ENCODE measurements around the gene SIPA1L3. TPM values are rescaled to one million over a fixed set of nuclear protein-coding genes. Genes with fewer than 3 reads are reported as not detected.
A peak's percentile ranks its signal among the peaks of the same experiment; 100 is the strongest.

SIPA1L3 gene
- polyA plus RNA-seq, 4 donors, result 23.3 to 30.6 (median 23.9) TPM

DNA sequence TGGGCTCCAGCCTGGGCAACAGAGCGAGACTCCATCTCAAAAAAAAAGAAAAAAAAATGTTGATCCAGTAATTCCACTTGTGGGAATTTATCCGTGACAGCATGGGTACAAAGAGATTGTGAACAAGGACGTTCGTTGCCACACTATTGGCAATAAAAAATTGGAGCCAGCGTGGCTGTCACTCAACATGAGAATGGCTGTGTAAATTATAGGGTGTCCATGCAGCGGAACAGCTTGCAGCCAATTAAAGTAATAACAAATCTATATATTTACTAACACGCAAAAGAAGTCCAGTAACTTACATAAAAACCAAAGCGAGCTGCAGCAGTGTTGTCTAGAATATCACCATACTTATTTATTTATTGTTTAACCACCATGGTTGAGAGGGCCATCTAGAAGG is 297.7 kb downstream of the SIPA1L3 start:
- no peak for DNase-seq (ENCODE audit: low read depth in 4 of 4, low spot score in 3 of 4)

DNA sequence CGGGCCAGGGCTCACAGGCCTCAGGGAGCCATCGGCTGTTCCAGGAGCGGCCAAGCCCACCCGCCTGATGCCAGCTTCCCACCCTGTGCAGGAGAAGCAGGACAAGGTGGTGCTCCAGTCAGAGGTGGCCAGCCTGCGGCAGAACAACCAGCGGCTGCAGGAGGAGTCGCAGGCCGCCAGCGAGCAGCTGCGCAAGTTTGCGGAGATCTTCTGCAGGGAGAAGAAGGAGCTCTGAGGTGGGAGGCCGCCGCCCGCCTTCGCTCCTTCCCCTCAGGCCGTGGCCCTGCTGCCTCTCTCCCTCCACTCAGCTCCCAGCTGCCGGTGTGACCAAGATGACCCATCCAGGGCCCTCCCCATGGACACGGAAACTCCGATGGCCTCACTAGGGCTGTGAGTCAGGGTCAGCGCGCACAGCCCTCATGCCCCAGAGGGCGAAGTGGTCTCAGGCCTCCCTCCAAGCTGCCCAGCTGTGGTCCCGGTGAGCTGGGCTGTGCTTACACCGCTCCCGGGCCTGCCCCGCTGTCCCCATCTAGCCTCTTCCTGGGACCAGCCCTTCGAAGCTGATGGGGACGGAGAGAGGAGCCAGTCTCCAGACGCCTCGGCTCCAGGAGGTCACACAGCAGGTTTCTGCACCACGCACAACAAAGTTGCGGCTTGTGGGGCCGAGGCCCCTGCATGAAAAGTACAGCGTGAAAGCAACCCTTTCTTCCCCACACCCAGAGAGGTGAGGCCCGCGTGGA is 299.2 kb downstream of the SIPA1L3 start:
- DNase-seq (ENCODE audit: low read depth in 4 of 4, low spot score in 3 of 4), result no peak

DNA sequence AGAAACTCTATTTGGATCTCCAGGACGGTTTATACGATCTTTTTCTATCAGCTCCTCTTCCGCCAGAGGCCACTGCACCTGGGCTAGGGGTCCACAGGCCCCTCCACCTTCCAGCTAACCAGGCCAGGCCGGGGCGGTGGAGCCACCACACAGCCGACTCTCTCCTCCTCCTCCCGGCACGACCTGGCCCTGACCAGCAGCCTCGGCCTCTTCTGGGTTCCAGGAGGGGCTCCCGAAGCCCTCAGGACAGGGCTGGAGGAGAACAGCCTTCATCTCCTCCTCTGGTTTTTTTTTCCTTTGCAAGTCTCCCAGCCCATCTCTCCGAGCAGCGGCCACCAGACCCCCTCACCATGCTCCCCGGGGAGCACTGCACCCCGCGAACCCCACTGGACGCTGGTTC is 299.9 kb downstream of the SIPA1L3 start:
- no peak for DNase-seq (ENCODE audit: low read depth in 4 of 4, low spot score in 3 of 4)

GRCh38 chr19:38207543-38207942 is 300.5 kb downstream of the SIPA1L3 start:
- DNase-seq (ENCODE audit: low read depth in 4 of 4, low spot score in 3 of 4), result no peak

- DNase-seq (ENCODE audit: low read depth in 4 of 4, low spot score in 3 of 4), result no peak
These were observed 301.6 kb downstream of the SIPA1L3 start for GRCh38 chr19:38208571-38208970.

- DNase-seq (ENCODE audit: low read depth in 4 of 4, low spot score in 3 of 4), result no peak
These were observed 302.1 kb downstream of the SIPA1L3 start for GRCh38 chr19:38209152-38209551.

GRCh38 chr19:38209671-38210457 is 302.9 kb downstream of the SIPA1L3 start:
- peak in 1 of 4 donors; percentile 63 for DNase-seq (ENCODE audit: low read depth in 4 of 4, low spot score in 3 of 4)

GRCh38 chr19:38210458-38210987 is 303.5 kb downstream of the SIPA1L3 start:
- peak in 3 of 4 donors; percentile 74 to 75 (median 74) for DNase-seq (ENCODE audit: low read depth in 4 of 4, low spot score in 3 of 4)

- no peak for DNase-seq (ENCODE audit: low read depth in 4 of 4, low spot score in 3 of 4)
These were observed 304.2 kb downstream of the SIPA1L3 start for GRCh38 chr19:38211151-38211591.

DNA sequence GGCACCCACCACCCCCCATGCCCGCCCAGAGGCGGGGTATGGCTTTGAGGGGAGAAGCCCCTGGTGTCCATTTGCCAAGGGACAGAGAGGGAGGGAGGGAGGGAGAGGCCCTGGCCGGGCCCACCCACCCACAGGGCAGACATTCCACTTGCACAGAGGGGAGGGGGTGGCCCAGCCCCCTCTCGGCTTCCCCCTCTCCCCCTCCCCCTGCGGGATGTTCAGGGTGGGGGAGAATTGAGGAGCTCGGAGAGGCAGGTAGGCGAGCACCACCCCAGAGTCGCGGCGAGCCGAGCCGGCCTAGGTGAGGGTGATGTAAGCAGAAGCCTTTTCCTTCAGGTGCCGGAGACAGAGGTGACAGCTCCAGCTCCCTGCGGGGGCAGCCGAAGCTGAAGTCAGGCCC is 304.8 kb downstream of the SIPA1L3 start:
- no peak for DNase-seq (ENCODE audit: low read depth in 4 of 4, low spot score in 3 of 4)

DNA sequence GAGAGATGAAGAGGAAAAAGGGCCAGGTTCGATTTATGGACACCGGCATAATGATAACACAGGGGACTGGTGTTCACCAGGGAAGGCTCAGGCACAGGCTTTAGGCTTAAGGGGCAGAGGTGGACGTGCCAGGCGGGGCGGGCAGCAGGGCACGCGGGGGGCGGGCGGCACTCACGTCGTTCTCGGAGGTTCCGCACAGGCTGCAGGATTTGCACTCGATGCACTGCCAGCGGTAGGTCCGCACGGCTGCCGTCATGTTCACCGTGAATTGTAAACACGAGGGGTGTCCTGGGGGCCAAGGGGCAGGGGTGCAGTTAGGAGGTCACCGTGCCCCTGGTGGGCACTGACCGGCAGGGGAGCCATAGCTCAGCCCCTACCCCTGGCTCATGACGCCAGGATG is 306.5 kb downstream of the SIPA1L3 start:
- no peak for DNase-seq (ENCODE audit: low read depth in 4 of 4, low spot score in 3 of 4)

DNA sequence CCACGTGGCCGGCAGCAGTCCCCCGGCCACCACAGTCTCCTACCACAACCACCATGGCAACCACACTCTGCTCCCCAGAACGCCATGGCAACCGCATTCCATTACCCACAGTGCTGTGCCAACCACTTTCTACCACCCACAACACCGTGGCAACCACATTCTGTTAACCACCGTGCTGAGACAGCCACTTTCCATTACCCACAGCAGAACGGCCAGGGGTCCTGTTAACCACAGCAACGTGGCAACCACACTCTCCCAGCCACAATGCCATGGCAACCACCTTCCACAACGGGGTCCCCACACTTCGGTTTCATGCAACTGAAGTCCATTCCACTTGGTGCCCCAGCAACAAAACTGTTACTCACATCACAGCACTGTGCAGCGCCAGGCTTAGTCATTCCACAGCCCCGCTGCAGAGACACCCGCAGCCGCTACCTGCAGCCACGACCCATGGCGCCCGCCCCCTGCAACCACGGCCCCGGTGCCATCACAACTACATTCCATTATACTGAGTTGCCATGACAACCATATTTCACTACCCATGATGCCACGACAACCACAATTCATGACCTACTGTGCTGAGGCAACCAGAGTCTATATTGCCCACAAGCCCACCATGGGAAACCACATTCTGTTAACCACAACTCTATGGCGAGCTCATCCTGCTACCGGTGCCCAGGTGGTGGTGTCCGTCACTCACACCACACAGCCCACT is 307.1 kb downstream of the SIPA1L3 start:
- DNase-seq (ENCODE audit: low read depth in 4 of 4, low spot score in 3 of 4), result no peak

DNA sequence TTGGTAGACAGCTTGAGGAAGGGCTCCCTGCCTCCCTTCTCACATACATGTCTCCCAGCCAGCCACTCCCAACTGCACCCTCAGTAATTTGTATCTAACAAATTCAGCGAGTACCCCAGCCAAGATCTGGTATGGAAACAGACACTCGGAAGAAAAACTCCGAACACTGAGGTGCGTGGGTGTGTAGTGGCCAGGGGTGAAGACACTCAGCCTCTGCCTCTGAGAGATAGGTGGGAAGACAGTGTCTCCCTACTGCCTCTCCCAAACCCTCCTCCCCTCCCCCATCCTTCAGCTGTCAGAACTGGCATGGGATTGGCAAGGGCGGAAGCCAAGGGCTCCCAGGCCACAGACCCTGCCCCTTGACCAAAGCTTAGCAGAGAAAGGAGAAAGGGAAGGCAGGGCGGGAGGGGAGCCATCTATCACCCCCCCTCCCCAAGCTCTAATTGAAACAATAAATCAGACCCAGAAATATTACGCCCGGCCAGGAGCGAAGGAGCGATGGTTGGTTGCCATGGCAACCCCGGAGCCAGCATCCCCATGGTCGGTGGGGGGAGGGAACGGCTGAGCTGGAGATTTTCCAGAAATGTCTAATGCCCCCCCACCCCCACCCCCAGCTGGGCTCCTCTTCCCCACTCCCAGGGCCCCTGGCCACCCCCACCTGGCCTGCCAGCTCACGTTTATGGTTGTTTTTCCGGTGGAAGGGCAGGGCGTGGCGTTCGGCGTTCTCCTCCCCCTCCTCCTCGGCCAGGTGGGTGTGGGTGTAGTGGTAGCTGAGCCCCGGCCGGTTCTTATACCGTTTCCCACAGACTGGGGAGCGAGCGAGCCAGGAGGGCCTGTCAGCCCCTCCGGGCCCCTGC is 310.0 kb downstream of the SIPA1L3 start:
- no peak for DNase-seq (ENCODE audit: low read depth in 4 of 4, low spot score in 3 of 4)

- no peak for DNase-seq (ENCODE audit: low read depth in 4 of 4, low spot score in 3 of 4)
These were observed 311.2 kb downstream of the SIPA1L3 start for GRCh38 chr19:38218204-38218603.

- DNase-seq (ENCODE audit: low read depth in 4 of 4, low spot score in 3 of 4), result no peak
These were observed 312.2 kb downstream of the SIPA1L3 start for GRCh38 chr19:38219221-38219620.

DNA sequence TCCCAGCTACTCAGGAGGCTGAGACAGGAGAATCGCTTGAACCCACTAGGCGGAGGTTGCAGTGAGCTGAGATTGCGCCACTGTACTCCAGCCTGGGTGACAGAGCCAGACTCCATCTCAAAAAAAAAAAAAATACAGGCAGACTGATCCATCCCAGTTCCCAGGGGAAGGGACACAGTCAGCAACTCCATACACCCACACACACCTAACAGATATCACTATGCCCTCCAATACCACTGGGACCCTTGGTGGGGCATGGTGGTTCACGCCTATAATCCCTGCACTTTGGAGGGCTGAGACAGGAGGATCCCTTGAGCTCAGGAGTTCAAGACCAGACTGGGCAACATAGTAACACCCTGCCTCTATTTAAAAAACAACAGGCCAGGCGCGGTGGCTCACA is 314.4 kb downstream of the SIPA1L3 start:
- DNase-seq (ENCODE audit: low read depth in 4 of 4, low spot score in 3 of 4), result no peak

DNA sequence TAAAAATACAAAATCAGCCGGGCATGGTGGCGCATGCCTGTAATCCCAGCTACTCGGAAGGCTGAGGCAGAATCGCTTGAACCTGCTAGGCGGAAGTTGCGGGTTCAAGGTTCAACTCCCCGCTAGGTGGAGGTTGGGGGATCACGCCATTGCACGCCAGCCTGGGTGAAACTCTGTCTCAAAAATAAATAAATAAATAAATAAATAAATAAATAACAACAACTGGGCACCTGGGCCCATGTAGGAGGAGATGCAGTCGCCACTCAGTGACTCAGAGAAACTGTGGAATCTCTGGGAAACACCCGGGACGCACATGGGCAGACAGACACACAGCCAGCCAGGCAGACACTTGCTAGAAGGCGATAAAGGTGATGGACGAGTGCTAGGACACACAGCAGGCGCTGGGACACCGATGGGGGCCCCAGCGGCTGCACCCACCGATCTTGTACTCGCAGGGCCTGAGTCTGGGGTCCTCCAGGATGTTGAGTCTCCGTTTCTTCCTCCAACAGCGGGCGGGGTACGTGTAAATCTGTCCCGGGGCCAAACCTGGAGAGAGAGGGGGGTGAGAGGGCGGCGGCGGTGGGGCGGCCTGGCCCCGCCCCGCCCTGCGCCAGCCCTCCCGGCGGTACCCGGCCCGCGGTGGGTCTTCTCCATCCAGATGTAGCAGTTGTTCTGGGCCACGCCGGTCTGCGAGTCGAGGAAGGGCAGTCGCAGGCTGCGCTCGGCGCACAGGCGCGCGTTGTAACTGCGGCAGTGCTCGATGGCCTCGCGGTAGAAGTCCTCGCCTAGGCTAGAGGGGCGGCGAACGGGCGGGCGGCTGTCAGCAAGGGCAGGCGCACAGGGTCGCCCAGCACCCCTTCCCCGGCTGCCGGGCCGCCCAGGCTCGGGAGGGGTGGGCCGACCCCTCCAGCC is 315.2 kb downstream of the SIPA1L3 start:
- no peak for DNase-seq (ENCODE audit: low read depth in 4 of 4, low spot score in 3 of 4)

DNA sequence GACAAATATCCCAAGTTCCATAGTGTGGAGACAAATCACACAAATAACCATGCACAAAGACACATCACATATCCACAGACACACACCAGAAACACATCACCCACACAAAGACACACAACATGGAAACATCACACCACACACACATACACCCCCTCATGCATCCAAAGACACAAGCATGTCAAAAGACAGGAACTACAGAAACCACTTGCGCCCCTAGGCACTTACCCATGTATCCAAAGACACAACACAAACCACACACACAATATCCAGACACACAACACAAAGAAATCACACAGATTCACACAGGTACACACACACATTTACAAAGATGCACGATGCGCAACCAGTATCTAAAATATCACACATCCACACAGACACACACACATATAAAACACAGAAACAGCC is 316.1 kb downstream of the SIPA1L3 start:
- DNase-seq (ENCODE audit: low read depth in 4 of 4, low spot score in 3 of 4), result no peak

DNA sequence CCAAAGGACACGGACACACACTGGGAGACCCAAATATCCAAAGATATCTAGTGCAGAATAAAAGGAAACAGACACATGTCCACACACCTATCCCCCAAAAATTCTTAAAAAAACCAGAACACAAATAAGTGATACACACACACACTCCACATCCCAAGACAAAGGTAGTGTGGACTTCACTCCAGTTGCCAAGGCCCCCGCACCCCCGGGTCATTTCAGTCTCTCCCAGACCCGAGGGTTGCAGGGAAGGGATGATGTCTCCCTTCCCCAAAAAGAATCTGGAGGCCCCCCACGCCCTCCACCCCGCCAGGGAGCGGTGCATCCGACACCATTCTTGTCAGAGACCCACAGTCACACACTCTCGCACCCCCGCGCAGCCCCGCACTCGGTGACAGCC is 316.6 kb downstream of the SIPA1L3 start:
- no peak for DNase-seq (ENCODE audit: low read depth in 4 of 4, low spot score in 3 of 4)

Data from right renal pelvis (tissue), 4 donors.